ENCODE data around the gene EMC9. TPM values are rescaled to one million over a fixed set of nuclear protein-coding genes. Genes with fewer than 3 reads are reported as not detected.

The EMC9 gene
- polyA plus RNA-seq, 1 of the 3 experiments (the other 2 are of a cell fraction): 19.3 TPM

DNA sequence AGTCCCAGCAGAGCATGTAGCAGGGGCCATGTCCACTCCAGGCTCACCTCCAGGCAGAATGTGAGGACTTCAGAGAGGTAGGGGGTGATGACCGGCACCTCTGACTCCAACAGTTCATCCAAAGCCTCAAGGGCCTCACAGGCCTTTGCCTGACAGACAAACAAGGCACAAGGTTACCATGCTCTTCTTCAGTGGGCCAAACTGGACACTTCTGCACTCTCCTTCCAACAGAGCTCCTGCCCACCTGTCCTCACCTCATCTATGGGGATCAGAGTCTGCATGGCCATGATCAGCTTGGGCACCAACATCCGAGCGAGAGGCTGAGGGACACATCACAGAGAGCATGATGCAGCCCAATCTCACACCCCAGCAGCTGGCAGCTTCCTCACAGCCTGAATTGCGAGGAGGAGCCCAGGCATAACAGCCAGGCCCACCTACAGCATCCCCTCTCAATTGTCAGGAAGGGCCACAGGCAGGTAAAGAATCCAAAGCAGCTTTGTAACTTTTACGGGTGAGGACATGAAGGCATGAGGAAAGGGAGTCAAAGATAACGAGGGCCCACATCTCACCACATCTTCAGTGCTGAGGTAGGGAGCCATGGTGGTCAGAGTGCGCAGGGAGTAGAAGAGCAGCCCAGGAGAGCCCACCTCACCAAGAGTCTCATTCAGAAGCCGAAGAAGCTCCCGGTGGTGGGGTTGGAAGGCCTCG, 45.6 kb upstream of the EMC9 start:
- Histone ChIP-seq H3K79me2 (ENCODE audit: insufficient read depth) (peaks cover 27% of the 10 kb centered on the region), H3K4me1 (ENCODE audit: control insufficient read depth in 1 of 2, insufficient read depth in 2 of 2, low read depth in 1 of 2, low read length in 1 of 2) (peaks cover 9 to 21% of the 10 kb centered on the region in 2 experiments), H4K20me1 (ENCODE audit: insufficient read depth) (no peaks in the 10 kb centered on the region), H3K4me2 (peak overlapping the region; percentile 98; the same call in 1 of the 2 replicates), H2AFZ (ENCODE audit: low read depth) (no peak overlapping the region), H3K9me3 (no peaks in the 10 kb centered on the region), H3K36me3 (replicated peaks in 1 of 2; ENCODE audit: control insufficient read depth in 1 of 2, insufficient read depth in 2 of 2, low read length in 1 of 2) (peaks cover 23 to 69% of the 10 kb centered on the region in 2 experiments), H3K27ac (ENCODE audit: low read depth in 2 of 2, low read length in 1 of 2) (no peak overlapping the region; a peak in 1 of 4 replicates), H3F3A (replicated peaks; ENCODE audit: insufficient read depth) (peaks cover 13% of the 10 kb centered on the region), H3K9me2 (no peaks in the 10 kb centered on the region), H3K4me3 (ENCODE audit: low read depth in 2 of 2, low read length in 1 of 2) (peak overlapping the region in 1 of 2 experiments; percentile 96; a peak in 3 of 4 replicates), H3K27me3 (ENCODE audit: insufficient read depth) (no peaks in the 10 kb centered on the region), H3K9ac (no peak overlapping the region)
- TF ChIP-seq YY1 (IDR thresholded peaks at IDR 0.05; ENCODE audit: low read depth): no peak
- ChIA-PET CTCF (interaction anchor here (1.4 to 2.6 kb wide), 5 partner anchors 9 to 78 kb away, joined by 3 to 14 read pairs (median 7); partner anchors contain the start of genes IRF9, MDP1 and TM9SF1), POLR2A (interaction anchor here (1.1 to 3.2 kb wide), 2 partner anchors 10 to 13 kb away, joined by 4 to 10 read pairs; no protein-coding TSS in a partner anchor)
- no peak for DNase-seq
- 86% methylated on average over 10 of the region's 10 CpGs for WGBS (ENCODE audit: low lambda C conversion rate)

- H4K20me1 ChIP-seq (ENCODE audit: insufficient read depth): no peaks in the 10 kb centered on the region
- no peak overlapping the region for H3K4me2 ChIP-seq
- no peak overlapping the region for H2AFZ ChIP-seq (ENCODE audit: low read depth)
- H3K27me3 ChIP-seq (ENCODE audit: insufficient read depth): no peaks in the 10 kb centered on the region
- TF ChIP-seq MXI1 (IDR thresholded peaks at IDR 0.05; ENCODE audit: low read depth, low read length): no peak
- no peak for TF ChIP-seq GABPA (IDR thresholded peaks at IDR 0.05; ENCODE audit: low read depth)
- TF ChIP-seq JUND (IDR thresholded peaks at IDR 0.05): no peak
- no peak for TF ChIP-seq TEAD4 (IDR thresholded peaks at IDR 0.05; ENCODE audit: borderline replicate concordance, insufficient read depth)
- TF ChIP-seq NRF1 (IDR thresholded peaks at IDR 0.05; ENCODE audit: low read depth, low read length): no peak
- TF ChIP-seq CHD2 (IDR thresholded peaks at IDR 0.05; ENCODE audit: low read length, partially characterized antibody): no peak
- TF ChIP-seq FOSL2 (IDR thresholded peaks at IDR 0.05; ENCODE audit: borderline replicate concordance, low read depth): no peak
- TF ChIP-seq USF1 (IDR thresholded peaks at IDR 0.05; ENCODE audit: borderline replicate concordance, low read depth): no peak
- no peak for TF ChIP-seq RAD21 (IDR thresholded peaks at IDR 0.05; ENCODE audit: low read length)
- no peak for TF ChIP-seq EP300 (IDR thresholded peaks at IDR 0.05; ENCODE audit: borderline replicate concordance in 1 of 2, low read depth in 1 of 2, low read length in 1 of 2)
- TF ChIP-seq SMC3 (IDR thresholded peaks at IDR 0.05; ENCODE audit: low read depth, low read length): no peak
- TF ChIP-seq FOXM1 (IDR thresholded peaks at IDR 0.05; ENCODE audit: low read depth): no peak
- TF ChIP-seq YY1 (IDR thresholded peaks at IDR 0.05; ENCODE audit: low read depth): no peak
- TF ChIP-seq ELF1 (IDR thresholded peaks at IDR 0.05): no peak
- TF ChIP-seq, protein P1, sequence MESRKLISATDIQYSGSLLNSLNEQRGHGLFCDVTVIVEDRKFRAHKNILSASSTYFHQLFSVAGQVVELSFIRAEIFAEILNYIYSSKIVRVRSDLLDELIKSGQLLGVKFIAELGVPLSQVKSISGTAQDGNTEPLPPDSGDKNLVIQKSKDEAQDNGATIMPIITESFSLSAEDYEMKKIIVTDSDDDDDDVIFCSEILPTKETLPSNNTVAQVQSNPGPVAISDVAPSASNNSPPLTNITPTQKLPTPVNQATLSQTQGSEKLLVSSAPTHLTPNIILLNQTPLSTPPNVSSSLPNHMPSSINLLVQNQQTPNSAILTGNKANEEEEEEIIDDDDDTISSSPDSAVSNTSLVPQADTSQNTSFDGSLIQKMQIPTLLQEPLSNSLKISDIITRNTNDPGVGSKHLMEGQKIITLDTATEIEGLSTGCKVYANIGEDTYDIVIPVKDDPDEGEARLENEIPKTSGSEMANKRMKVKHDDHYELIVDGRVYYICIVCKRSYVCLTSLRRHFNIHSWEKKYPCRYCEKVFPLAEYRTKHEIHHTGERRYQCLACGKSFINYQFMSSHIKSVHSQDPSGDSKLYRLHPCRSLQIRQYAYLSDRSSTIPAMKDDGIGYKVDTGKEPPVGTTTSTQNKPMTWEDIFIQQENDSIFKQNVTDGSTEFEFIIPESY (IDR thresholded peaks at IDR 0.05; ENCODE audit: borderline replicate concordance, low read depth): no peak
- peaks cover 9 to 21% of the 10 kb centered on the region in 2 experiments for H3K4me1 ChIP-seq (ENCODE audit: control insufficient read depth in 1 of 2, insufficient read depth in 2 of 2, low read depth in 1 of 2, low read length in 1 of 2)
- 96% methylated on average over 7 of the region's 11 CpGs for WGBS (ENCODE audit: low lambda C conversion rate)
- no peak overlapping the region for H3K9ac ChIP-seq
- H3K79me2 ChIP-seq (ENCODE audit: insufficient read depth): peaks cover 19% of the 10 kb centered on the region
- no peaks in the 10 kb centered on the region for H3K9me2 ChIP-seq
- ChIA-PET POLR2A (interaction anchor here (1.4 kb wide), 1 partner anchor 14 kb away, joined by 4 read pairs; the partner anchor contains the start of gene REC8), CTCF (interaction anchor here (0.7 to 3.8 kb wide), 7 partner anchors 10 to 77 kb away, joined by 3 to 16 read pairs (median 4); partner anchors contain the start of genes IRF9, MDP1 and TM9SF1)
- H3F3A ChIP-seq (replicated peaks; ENCODE audit: insufficient read depth): peaks cover 15% of the 10 kb centered on the region
- no peaks in the 10 kb centered on the region for H3K9me3 ChIP-seq
- DNase-seq: no peak
- no peak overlapping the region for H3K4me3 ChIP-seq (ENCODE audit: low read depth in 2 of 2, low read length in 1 of 2)
- no peak overlapping the region for H3K27ac ChIP-seq (ENCODE audit: low read depth in 2 of 2, low read length in 1 of 2)
- peaks cover 21 to 77% of the 10 kb centered on the region in 2 experiments for H3K36me3 ChIP-seq (replicated peaks in 1 of 2; ENCODE audit: control insufficient read depth in 1 of 2, insufficient read depth in 2 of 2, low read length in 1 of 2)
These were observed 44.4 kb upstream of the EMC9 start for GRCh38 chr14:24185741-24186140.
